T-helper 17 cell (primary cell): ENCODE measurements around the gene CNTNAP5. TPM values are rescaled to one million over a fixed set of nuclear protein-coding genes. Genes with fewer than 3 reads are reported as not detected.
"Not testable (repeated sequence)": the region's sequence is repeated elsewhere in the genome, so short reads cannot be mapped to it uniquely, and the experiment has no call there.

ENCODE experiments used
- ATAC-seq: fragments of 150-1000 bp; cut with Tn5 transposase; 2 replicates; pipeline ENCODE4 v1.10.0; 2021; ENCODE audit warnings: mild to moderate bottlenecking, moderate library complexity
- DNase-seq, 3 donors: peaks; one replicate each; pipeline versions ENCODE4 v3.0.0 to v3.0.0-alpha.2; 2020 to 2021
- H3K9me3 ChIP-seq: one replicate; pipeline ENCODE4 v1.7.0; 2013; ENCODE audit warnings: low read length, mild to moderate bottlenecking; ENCODE audit not compliant: control insufficient read depth, poor library complexity, severe bottlenecking
- H3K27ac Mint-ChIP-seq: one replicate; pipeline ENCODE4 v1.8.0; 2022; ENCODE audit warnings: mild to moderate bottlenecking, moderate library complexity, mixed read lengths
- H3K27me3 Mint-ChIP-seq: one replicate; pipeline ENCODE4 v1.8.0; 2022; ENCODE audit warnings: mixed read lengths
- H3K36me3 Mint-ChIP-seq: one replicate; pipeline ENCODE4 v1.8.0; 2022; ENCODE audit warnings: low read depth, mixed read lengths
- H3K4me1 Mint-ChIP-seq: one replicate; pipeline ENCODE4 v1.8.0; 2022; ENCODE audit warnings: mild to moderate bottlenecking, mixed read lengths
- H3K4me3 Mint-ChIP-seq: one replicate; pipeline ENCODE4 v1.8.0; 2022; ENCODE audit warnings: mild to moderate bottlenecking, moderate library complexity, mixed read lengths
- total RNA-seq, 4 donors: library from RNA in 2 of 4; stranded (reverse) in 2 of 4; gene quantifications; one replicate each; pipeline ENCODE4 v1.2.3 and lab custom pipeline; 2022 to 2026

Gene CNTNAP5
- total RNA-seq, 2 donors from 2014 or later, result not detected

DNA sequence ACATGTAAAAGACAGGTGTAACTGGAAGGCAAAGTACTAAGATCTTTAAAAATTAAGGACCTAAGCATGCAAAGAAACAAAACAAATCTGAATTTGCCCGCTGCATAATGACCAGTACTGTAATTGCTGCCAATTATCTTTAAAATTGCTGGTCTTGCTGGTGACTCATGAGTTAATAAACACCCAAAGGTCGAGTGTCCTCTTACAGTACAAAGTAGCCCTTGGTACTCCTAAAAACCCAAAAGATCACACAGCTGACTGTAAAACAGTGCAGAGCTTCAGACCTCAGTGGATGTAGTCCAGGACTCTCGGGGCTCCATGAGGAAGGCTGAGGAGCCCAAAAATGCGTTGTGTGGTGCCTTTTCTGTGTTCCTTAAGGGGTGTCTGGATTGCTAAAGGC, 308.7 kb downstream of the CNTNAP5 start:
- DNase-seq, result no peak
- H3K4me1 Mint-ChIP-seq, result no peaks in the 10 kb centered on the region
- no peak overlapping the region for H3K4me3 Mint-ChIP-seq
- H3K9me3 ChIP-seq, result no peaks in the 10 kb centered on the region
- no peak for ATAC-seq
- no peak overlapping the region for H3K27ac Mint-ChIP-seq
- no peaks in the 10 kb centered on the region for H3K27me3 Mint-ChIP-seq
- H3K36me3 Mint-ChIP-seq, result no peaks in the 10 kb centered on the region

GRCh38 chr2:124335058-124335457, 310.0 kb downstream of the CNTNAP5 start:
- H3K9me3 ChIP-seq, result no peaks in the 10 kb centered on the region
- no peak for DNase-seq
- no peaks in the 10 kb centered on the region for H3K36me3 Mint-ChIP-seq
- H3K4me1 Mint-ChIP-seq, result no peaks in the 10 kb centered on the region
- ATAC-seq, result no peak
- H3K27ac Mint-ChIP-seq, result no peak overlapping the region
- H3K4me3 Mint-ChIP-seq, result no peak overlapping the region
- no peaks in the 10 kb centered on the region for H3K27me3 Mint-ChIP-seq

DNA sequence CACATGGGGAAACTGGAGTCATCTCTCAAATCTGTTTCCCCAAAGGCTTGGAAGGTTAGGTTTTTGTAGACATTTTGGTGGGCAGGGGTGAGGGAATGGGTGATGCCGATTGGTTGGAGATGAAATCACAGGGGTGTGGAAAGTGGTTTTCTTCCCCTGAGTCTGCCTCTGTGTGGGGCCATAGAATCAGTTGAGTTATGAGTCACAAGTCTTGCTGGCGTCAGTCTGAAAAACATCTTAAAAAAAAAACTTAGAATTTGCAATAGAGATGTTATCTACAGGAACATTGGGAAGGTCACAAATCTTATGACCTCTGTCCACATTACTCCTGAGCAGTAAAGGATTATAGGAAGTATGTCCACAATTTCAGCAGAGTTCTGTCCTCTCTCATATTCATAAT, 314.6 kb downstream of the CNTNAP5 start:
- no peaks in the 10 kb centered on the region for H3K4me1 Mint-ChIP-seq
- no peak for DNase-seq
- ATAC-seq, result no peak
- H3K27me3 Mint-ChIP-seq, result no peaks in the 10 kb centered on the region
- no peak overlapping the region for H3K27ac Mint-ChIP-seq
- H3K4me3 Mint-ChIP-seq, result no peak overlapping the region
- H3K36me3 Mint-ChIP-seq, result no peaks in the 10 kb centered on the region
- H3K9me3 ChIP-seq, result no peaks in the 10 kb centered on the region

DNA sequence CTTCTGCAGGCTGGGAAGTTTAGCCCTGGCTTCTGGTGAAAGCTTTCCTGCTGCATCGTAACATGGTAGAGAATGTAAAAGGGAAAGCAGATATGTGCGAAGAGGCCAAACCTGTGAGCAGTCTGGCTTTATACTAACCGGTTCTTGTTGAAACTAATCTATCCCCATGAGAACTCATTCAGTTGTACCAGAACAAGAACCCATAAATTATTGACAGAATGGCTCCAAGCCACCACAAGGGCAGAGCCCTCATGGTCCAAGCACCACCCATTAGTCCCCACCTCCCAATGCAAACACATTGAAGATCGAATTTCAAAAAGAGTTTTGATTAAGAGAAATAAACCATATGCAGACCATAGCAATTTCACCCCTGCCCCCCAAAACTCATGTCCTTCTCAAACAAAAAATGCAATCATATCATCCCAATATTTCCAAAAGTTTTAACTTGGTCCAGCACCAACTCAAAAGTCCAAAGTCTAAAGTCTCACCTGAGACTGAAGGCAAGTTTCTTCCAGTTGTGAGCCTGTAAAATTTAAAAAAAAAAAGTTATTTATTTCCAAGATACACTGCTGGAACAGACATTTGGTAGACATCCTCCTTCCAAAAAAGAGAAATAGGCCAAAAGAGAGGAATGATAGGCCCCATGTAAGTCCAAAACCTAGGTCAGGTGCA, 318.9 kb downstream of the CNTNAP5 start:
- no peak overlapping the region for H3K4me3 Mint-ChIP-seq

DNA sequence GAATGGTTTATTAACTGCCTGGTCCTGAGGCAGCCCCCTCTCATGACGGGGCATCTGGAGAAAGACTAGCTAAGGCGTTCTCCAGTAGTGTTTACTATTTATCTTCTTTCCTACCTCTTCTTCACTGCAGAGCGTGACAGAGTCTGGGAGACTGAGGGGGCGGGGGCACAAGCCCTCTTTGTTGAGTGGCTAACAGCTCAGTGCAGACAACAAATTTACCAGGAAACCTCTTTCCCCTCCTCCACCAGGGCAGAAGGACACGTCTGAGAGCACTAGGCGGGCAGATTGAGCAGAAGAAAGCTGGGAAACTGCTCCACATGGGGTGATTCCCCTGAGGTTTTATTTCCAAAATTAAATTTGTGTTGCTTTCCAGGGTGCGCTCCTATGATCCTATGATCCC, 322.1 kb downstream of the CNTNAP5 start:
- Mint-ChIP-seq H3K4me3 (no peak overlapping the region), H3K36me3 (no peaks in the 10 kb centered on the region), H3K27me3 (no peaks in the 10 kb centered on the region), H3K27ac (no peak overlapping the region), H3K4me1 (no peaks in the 10 kb centered on the region)
- no peaks in the 10 kb centered on the region for H3K9me3 ChIP-seq
- ATAC-seq, result no peak
- DNase-seq, result no peak

More for the DNA sequence above, 318.9 kb downstream of the CNTNAP5 start:
- ATAC-seq, result no peak
- Mint-ChIP-seq H3K27ac (no peak overlapping the region), H3K27me3 (no peaks in the 10 kb centered on the region), H3K4me1 (no peaks in the 10 kb centered on the region), H3K36me3 (no peaks in the 10 kb centered on the region)
- no peak for DNase-seq
- no peaks in the 10 kb centered on the region for H3K9me3 ChIP-seq

GRCh38 chr2:124353656-124354055, 328.6 kb downstream of the CNTNAP5 start:
- Mint-ChIP-seq H3K27me3 (no peaks in the 10 kb centered on the region), H3K27ac (no peak overlapping the region), H3K4me3 (no peak overlapping the region), H3K4me1 (no peaks in the 10 kb centered on the region), H3K36me3 (no peaks in the 10 kb centered on the region)
- ATAC-seq, result no peak
- no peaks in the 10 kb centered on the region for H3K9me3 ChIP-seq
- no peak for DNase-seq

DNA sequence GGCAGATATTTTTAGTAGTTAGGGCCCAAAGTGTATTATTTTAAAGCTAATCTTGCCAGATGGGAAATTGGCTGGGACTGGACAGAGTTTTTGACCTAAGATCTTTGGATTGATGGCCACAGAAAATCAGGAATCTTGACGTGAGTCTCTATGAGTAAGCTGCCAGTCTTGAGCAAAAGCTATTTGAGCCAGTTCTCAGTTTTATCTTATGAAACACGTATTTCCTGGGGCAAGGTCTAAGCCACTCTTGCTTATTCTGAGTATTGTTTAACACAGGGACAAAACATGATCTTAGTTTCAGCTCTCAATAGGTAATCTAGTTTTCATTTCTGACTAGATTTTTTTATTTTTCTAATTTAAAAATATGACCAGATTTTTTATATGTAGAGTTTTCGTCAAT, 329.4 kb downstream of the CNTNAP5 start:
- H3K36me3 Mint-ChIP-seq, result no peaks in the 10 kb centered on the region
- no peak for DNase-seq
- no peak overlapping the region for H3K27ac Mint-ChIP-seq
- ATAC-seq, result no peak
- H3K27me3 Mint-ChIP-seq, result no peaks in the 10 kb centered on the region
- H3K4me3 Mint-ChIP-seq, result no peak overlapping the region
- H3K4me1 Mint-ChIP-seq, result no peaks in the 10 kb centered on the region
- H3K9me3 ChIP-seq, result no peaks in the 10 kb centered on the region

- H3K4me3 Mint-ChIP-seq, ATAC-seq, H3K4me1 Mint-ChIP-seq, H3K27me3 Mint-ChIP-seq, H3K9me3 ChIP-seq, H3K27ac Mint-ChIP-seq, DNase-seq, H3K36me3 Mint-ChIP-seq: not testable (repeated sequence)
These were observed 336.9 kb downstream of the CNTNAP5 start for GRCh38 chr2:124361966-124362365.

- DNase-seq (no peak), ATAC-seq (no peak)
- no peaks in the 10 kb centered on the region for H3K4me1 Mint-ChIP-seq
- no peaks in the 10 kb centered on the region for H3K36me3 Mint-ChIP-seq
- H3K27me3 Mint-ChIP-seq, result no peaks in the 10 kb centered on the region
- H3K4me3 Mint-ChIP-seq, result no peak overlapping the region
- no peak overlapping the region for H3K27ac Mint-ChIP-seq
- H3K9me3 ChIP-seq, result no peaks in the 10 kb centered on the region
These were observed 344.1 kb downstream of the CNTNAP5 start for GRCh38 chr2:124369181-124369580.

- Mint-ChIP-seq H3K4me1 (no peaks in the 10 kb centered on the region), H3K36me3 (no peaks in the 10 kb centered on the region), H3K4me3 (no peak overlapping the region), H3K27ac (no peak overlapping the region), H3K27me3 (no peaks in the 10 kb centered on the region)
- DNase-seq (no peak), ATAC-seq (no peak)
- H3K9me3 ChIP-seq, result no peaks in the 10 kb centered on the region
These were observed 355.2 kb downstream of the CNTNAP5 start for GRCh38 chr2:124380221-124380749.

GRCh38 chr2:124382067-124382618, 357.1 kb downstream of the CNTNAP5 start:
- no peak for ATAC-seq
- no peaks in the 10 kb centered on the region for H3K36me3 Mint-ChIP-seq
- no peaks in the 10 kb centered on the region for H3K27me3 Mint-ChIP-seq
- no peak overlapping the region for H3K4me3 Mint-ChIP-seq
- DNase-seq, result no peak
- no peaks in the 10 kb centered on the region for H3K9me3 ChIP-seq
- H3K4me1 Mint-ChIP-seq, result no peaks in the 10 kb centered on the region
- no peak overlapping the region for H3K27ac Mint-ChIP-seq

- DNase-seq (no peak), ATAC-seq (no peak)
- Mint-ChIP-seq H3K4me3 (no peak overlapping the region), H3K27me3 (no peaks in the 10 kb centered on the region), H3K27ac (no peak overlapping the region), H3K36me3 (no peaks in the 10 kb centered on the region), H3K4me1 (no peaks in the 10 kb centered on the region)
- H3K9me3 ChIP-seq, result no peaks in the 10 kb centered on the region
These were observed 370.9 kb downstream of the CNTNAP5 start for GRCh38 chr2:124395961-124396360.

DNA sequence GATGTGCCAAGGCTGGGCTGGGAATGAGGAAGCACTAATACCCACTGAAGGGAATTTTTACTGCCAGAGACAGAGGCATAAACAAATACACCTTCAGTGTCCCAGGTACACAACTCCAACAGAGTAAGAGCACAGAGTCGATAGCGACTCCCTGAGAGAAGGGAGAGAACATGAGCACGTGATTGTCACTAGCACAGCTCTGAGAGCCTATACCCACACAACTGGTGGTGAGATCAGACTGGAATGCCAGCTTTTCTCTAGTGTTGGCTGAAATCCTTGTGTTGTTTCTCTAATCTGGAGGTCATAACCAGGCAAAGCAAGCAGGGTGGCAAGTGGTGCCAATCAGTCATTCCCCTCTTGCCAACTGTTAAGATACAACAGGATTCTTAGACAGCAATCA, 377.2 kb downstream of the CNTNAP5 start:
- Mint-ChIP-seq H3K36me3 (no peaks in the 10 kb centered on the region), H3K4me3 (no peak overlapping the region), H3K4me1 (no peaks in the 10 kb centered on the region), H3K27me3 (no peaks in the 10 kb centered on the region), H3K27ac (no peak overlapping the region)
- DNase-seq, result no peak
- no peak for ATAC-seq
- peaks cover 3% of the 10 kb centered on the region for H3K9me3 ChIP-seq
